Testis (tissue), 2 donors: ENCODE measurements around the gene AFF1.

Source experiments
- CTCF ChIP-seq, 3 experiments: fragments of 450-650 bp in 2 of 3; fragments of 200-600 bp in 1 of 3; sonication (generic) in 1 of 3; IDR thresholded peaks; one replicate each; pipeline ENCODE4 v1.5.1; 2016 to 2019; ENCODE audit warnings: antibody characterized with exemption in 3 of 3, mild to moderate bottlenecking in 2 of 3, moderate library complexity in 1 of 3
- POLR2A ChIP-seq: fragments of 450-650 bp; IDR thresholded peaks from one replicate; pipeline ENCODE4 v1.6.1; 2017; ENCODE audit warnings: antibody characterized with exemption, mild to moderate bottlenecking, moderate library complexity

GRCh38 chr4:87011340-87012034 lies 76.7 kb downstream of the AFF1 start:
- TF ChIP-seq CTCF (IDR thresholded peaks at IDR 0.05) (no peak), POLR2A (no peak)
